GM10248 (cell line): ENCODE measurements around the gene LENEP.

ENCODE experiments used
- CTCF ChIA-PET: fragments of 300-600 bp; sonication (Branson Sonifier 250); formaldehyde crosslinking; extraction: SDS; loops from one replicate; lab custom pipeline; 2021; ENCODE audit warnings: antibody characterized with exemption; lab: Yijun Ruan, JAX
- POLR2A ChIA-PET: fragments of 350-650 bp; sonication (Branson Sonifier 250); formaldehyde crosslinking; extraction: SDS; loops from one replicate; lab custom pipeline; 2020; ENCODE audit warnings: antibody characterized with exemption; lab: Yijun Ruan, JAX
- DNase-seq: peaks from one replicate; pipeline ENCODE4 v3.0.0; 2012; ENCODE audit errors: extremely low spot score
- CTCF ChIP-seq: IDR thresholded peaks from 2 replicates; pipeline ENCODE4 v1.5.1; 2012; ENCODE audit warnings: mild to moderate bottlenecking, low read depth; ENCODE audit errors: extremely low read depth, missing control alignments, control extremely low read depth

The LENEP gene

GRCh38 chr1:155002464-155003226 is 9.3 kb downstream of the LENEP start, which contains the start of gene ZBTB7B:
Gene ZBTB7B (plus strand): TSS chr1:155002802. CDS start chr1:155014661, 11,859 bp downstream.
- POLR2A ChIA-PET: interaction anchor here (0.6 kb wide), 1 partner anchor 1238 kb away, joined by 5 read pairs; no protein-coding TSS in a partner anchor
- TF ChIP-seq CTCF: no peak
- DNase-seq: peak; percentile 74
- CTCF ChIA-PET: interaction anchor here (0.8 to 13.3 kb wide), 2 partner anchors 14 kb away, joined by 3 to 175 read pairs; no protein-coding TSS in a partner anchor

GRCh38 chr1:155003227-155003765 is 9.9 kb downstream of the LENEP start:
- CTCF ChIA-PET: interaction anchor here (13.3 kb wide), 1 partner anchor 13 kb away, joined by 175 read pairs; no protein-coding TSS in a partner anchor

GRCh38 chr1:155003766-155004351 is 10.5 kb downstream of the LENEP start:
- DNase-seq: no peak
- POLR2A ChIA-PET: interaction anchor here (0.7 kb wide), 1 partner anchor 398 kb away, joined by 3 read pairs; no protein-coding TSS in a partner anchor
- CTCF ChIA-PET: interaction anchor here (1.4 to 13.3 kb wide), 2 partner anchors 13 to 48 kb away, joined by 3 to 175 read pairs; partner anchors contain the start of gene PBXIP1
- no peak for TF ChIP-seq CTCF

More at GRCh38 chr1:155003227-155003765, 9.9 kb downstream of the LENEP start:
- POLR2A ChIA-PET: interaction anchor here (0.7 kb wide), 1 partner anchor 397 kb away, joined by 3 read pairs; no protein-coding TSS in a partner anchor
- TF ChIP-seq CTCF: no peak
- DNase-seq: no peak

GRCh38 chr1:155004352-155005075 is 11.1 kb downstream of the LENEP start:
- ChIA-PET POLR2A (no interaction called here), CTCF (interaction anchor here (1.4 to 13.3 kb wide), 2 partner anchors 12 to 49 kb away, joined by 3 to 175 read pairs; partner anchors contain the start of gene PBXIP1)
- no peak for TF ChIP-seq CTCF
- DNase-seq: no peak

- DNase-seq: no peak
- TF ChIP-seq CTCF: no peak
- POLR2A ChIA-PET: no interaction called here
- CTCF ChIA-PET: interaction anchor here (1.2 to 13.3 kb wide), 5 partner anchors 9 to 50 kb away, joined by 3 to 175 read pairs (median 5); partner anchors contain the start of genes ADAM15 and PBXIP1
Observed at GRCh38 chr1:155005076-155006011, 12.0 kb downstream of the LENEP start.
